Lung (tissue), 12 donors: ENCODE data around the gene CAPZB. TPM values are rescaled to one million over a fixed set of nuclear protein-coding genes. Genes with fewer than 3 reads are reported as not detected.

ENCODE experiments used
- ATAC-seq: fragments of 200-7000 bp; cut with Tn5 transposase; one replicate; pipeline ENCODE4 v1.9.1; 2020; ENCODE audit warnings: moderate number of reproducible peaks; ENCODE audit not compliant: insufficient read depth, low FRiP score
- DNase-seq, 3 donors: peaks; one replicate each; pipeline ENCODE4 v3.0.0-alpha.2; 2013 to 2017
- H3K27ac ChIP-seq, 2 donors: one replicate each; pipeline ENCODE4 v1.5.1; 2013; ENCODE audit warnings: mild to moderate bottlenecking in 2 of 2, moderate library complexity in 2 of 2, control low read depth in 1 of 2, inconsistent platforms in 1 of 2, low read depth in 1 of 2, low read length in 1 of 2
- H3K27me3 ChIP-seq, 3 donors: one replicate each; pipeline ENCODE4 v1.5.1; 2013; ENCODE audit warnings: low read length in 2 of 3; ENCODE audit not compliant: control insufficient read depth in 3 of 3, insufficient read depth in 3 of 3
- H3K36me3 ChIP-seq, 4 donors: one replicate each; pipeline ENCODE4 v1.5.1; 2013; ENCODE audit warnings: low read length in 4 of 4, mild to moderate bottlenecking in 1 of 4, moderate library complexity in 1 of 4; ENCODE audit not compliant: control insufficient read depth in 4 of 4, insufficient read depth in 4 of 4
- H3K4me1 ChIP-seq, 5 donors: one replicate each; pipeline ENCODE4 v1.5.1; 2013; ENCODE audit warnings: low read length in 5 of 5, mild to moderate bottlenecking in 2 of 5, moderate library complexity in 1 of 5; ENCODE audit not compliant: control insufficient read depth in 5 of 5, insufficient read depth in 5 of 5
- H3K4me3 ChIP-seq: one replicate; pipeline ENCODE4 v1.5.1; 2013; ENCODE audit warnings: mild to moderate bottlenecking, control low read depth, moderate library complexity
- H3K9ac ChIP-seq, 2 donors: one replicate each; pipeline ENCODE4 v1.5.1; 2013; ENCODE audit warnings: low read length in 2 of 2, control low read depth in 1 of 2; ENCODE audit not compliant: insufficient read depth in 1 of 2
- H3K9me3 ChIP-seq, 4 donors: one replicate each; pipeline ENCODE4 v1.5.1; 2013; ENCODE audit warnings: low read length in 3 of 4, mild to moderate bottlenecking in 1 of 4, moderate library complexity in 1 of 4; ENCODE audit not compliant: control insufficient read depth in 4 of 4, insufficient read depth in 3 of 4
- CTCF ChIP-seq: IDR thresholded peaks from 2 replicates; pipeline ENCODE4 v1.5.1; 2012; ENCODE audit warnings: mild to moderate bottlenecking; ENCODE audit errors: control extremely low read depth, extremely low read depth
- WGBS, 2 donors: extraction: QIAGEN DNeasy Blood & Tissue Kit; methylation state at CpG; one replicate each; pipeline ENCODE4 v1.1.7; 2013; 5-methylcytosine and 5-hydroxymethylcytosine counted together
- polyA plus RNA-seq, 2 donors: library from polyadenylated mRNA; stranded (reverse); fragments of 200-250 nt; gene quantifications; one replicate each; pipeline ENCODE4 v1.2.1, GENCODE V29; 2013
- total RNA-seq, 2 donors: library from RNA; depleted of rRNA in 1 of 2; stranded (reverse); fragments of >200 nt in 1 of 2; gene quantifications; one replicate each; pipeline ENCODE4 v1.2.1, GENCODE V29; 2014 to 2021
- donor health status: control.
- donor health status: control.
- donor health status: Bipolar disorder and iron deficiency.
- donor health status: healthy.
- donor health status: DM: yes; HTN: yes; CAD: no.

The CAPZB gene
- total and polyA plus RNA-seq, 4 donors: 94.7 to 339 (median 278) TPM

- no peak for ATAC-seq
- Histone ChIP-seq H3K27me3 (no peaks in the 10 kb centered on the region), H3K4me3 (no peak overlapping the region), H3K4me1 (peaks cover 0 to 11% (median 0%) of the 10 kb centered on the region in 5 donors), H3K36me3 (peaks cover 7 to 50% (median 16%) of the 10 kb centered on the region in 4 donors), H3K27ac (no peak overlapping the region), H3K9me3 (no peaks in the 10 kb centered on the region), H3K9ac (no peak overlapping the region)
- no peak for DNase-seq
- 92 to 96% methylated on average over 20 of the region's 20 CpGs for WGBS, 2 donors
- no peak for TF ChIP-seq CTCF
These were observed 141.6 kb downstream of the CAPZB start for GRCh38 chr1:19343617-19344350.

- peaks cover 0 to 10% (median 0%) of the 10 kb centered on the region in 5 donors for H3K4me1 ChIP-seq
- ATAC-seq (no peak), DNase-seq (no peak)
- H3K27ac ChIP-seq: no peak overlapping the region
- H3K9me3 ChIP-seq: no peaks in the 10 kb centered on the region
- no peaks in the 10 kb centered on the region for H3K27me3 ChIP-seq
- H3K4me3 ChIP-seq: no peak overlapping the region
- no peak for TF ChIP-seq CTCF
- peaks cover 7 to 50% (median 16%) of the 10 kb centered on the region in 4 donors for H3K36me3 ChIP-seq
- WGBS, 2 donors: 88 to 90% methylated on average over 32 to 33 of the region's 33 CpGs
- H3K9ac ChIP-seq: no peak overlapping the region
These were observed 142.3 kb downstream of the CAPZB start for GRCh38 chr1:19342894-19343616.

- no peak for ATAC-seq
- H3K36me3 ChIP-seq: peaks cover 9 to 50% (median 16%) of the 10 kb centered on the region in 4 donors
- peaks cover 0 to 1% (median 0%) of the 10 kb centered on the region in 5 donors for H3K4me1 ChIP-seq
- no peaks in the 10 kb centered on the region for H3K27me3 ChIP-seq
- no peak overlapping the region for H3K27ac ChIP-seq
- no peak overlapping the region for H3K9ac ChIP-seq
- no peak overlapping the region for H3K4me3 ChIP-seq
- H3K9me3 ChIP-seq: no peaks in the 10 kb centered on the region
- WGBS, 2 donors: 90 to 91% methylated on average over 27 of the region's 27 CpGs
- no peak for TF ChIP-seq CTCF
- no peak for DNase-seq
These were observed 143.1 kb downstream of the CAPZB start for GRCh38 chr1:19342062-19342750.
